HepG2 (cell line): Measurements from ENCODE around the gene XG. TPM values are rescaled to one million over a fixed set of nuclear protein-coding genes. Genes with fewer than 3 reads are reported as not detected.

ENCODE experiments used
- FOSL2 ChIP-seq: sonication (generic); formaldehyde crosslinking; IDR thresholded peaks from 2 replicates; pipeline ENCODE4 v1.4.0; 2020; ENCODE audit warnings: missing genetic modification reagents
- GFI1 ChIP-seq: sonication (generic); formaldehyde crosslinking; IDR thresholded peaks from 2 replicates; pipeline ENCODE4 v1.5.0; 2020; ENCODE audit warnings: missing genetic modification reagents, mild to moderate bottlenecking, borderline replicate concordance
- MAX ChIP-seq: IDR thresholded peaks from 2 replicates; pipeline ENCODE4 v1.6.1; 2012; ENCODE audit warnings: inconsistent platforms
- MEF2D ChIP-seq: sonication (generic); formaldehyde crosslinking; IDR thresholded peaks from 2 replicates; pipeline ENCODE4 v1.5.1; 2020; ENCODE audit warnings: mild to moderate bottlenecking, missing genetic modification reagents
- SAP130 ChIP-seq: IDR thresholded peaks from 2 replicates; pipeline ENCODE4 v1.6.1; 2016; ENCODE audit warnings: low read depth
- SOX6 ChIP-seq, 2 experiments: fragments of 450-650 bp in 1 of 2; sonication (generic) in 1 of 2; formaldehyde crosslinking in 1 of 2; IDR thresholded peaks; 2 replicates each; pipeline versions ENCODE4 v1.4.0 to v1.6.1; 2017 to 2020; ENCODE audit warnings: antibody characterized with exemption in 1 of 2, mild to moderate bottlenecking in 1 of 2, missing genetic modification reagents in 1 of 2
- SSRP1 ChIP-seq: IDR thresholded peaks from 2 replicates; pipeline ENCODE4 v1.6.1; 2016; ENCODE audit warnings: control low read depth
- ZNF138 ChIP-seq: sonication (generic); formaldehyde crosslinking; IDR thresholded peaks from 2 replicates; pipeline ENCODE4 v1.5.0; 2020; ENCODE audit warnings: mild to moderate bottlenecking, low read depth, missing genetic modification reagents
- ZNF687 ChIP-seq: sonication (generic); formaldehyde crosslinking; IDR thresholded peaks from 2 replicates; pipeline ENCODE4 v1.5.1; 2020; ENCODE audit warnings: mild to moderate bottlenecking, missing genetic modification reagents, moderate library complexity
- ZNF777 ChIP-seq: sonication (generic); formaldehyde crosslinking; IDR thresholded peaks from 2 replicates; pipeline ENCODE4 v1.4.0; 2020; ENCODE audit warnings: missing genetic modification reagents
- polyA plus RNA-seq, 8 experiments: library from polyadenylated mRNA; depleted of rRNA in 3 of 8; stranded (reverse) in 7 of 8; unstranded in 1 of 8; fragments of >200 nt; fragmentation: Illumina TruSeq in 4 of 8; extraction: Trizol in 4 of 8; gene quantifications; 2 replicates each; pipeline versions ENCODE4 v1.2.1 to v1.2.3, GENCODE V29; 2011 to 2016; ENCODE audit warnings: low read depth in 4 of 8, missing spikeins in 1 of 8, mixed read lengths in 1 of 8; ENCODE audit not compliant: insufficient read depth in 1 of 8
- total RNA-seq, 5 experiments: library from RNA; depleted of rRNA; stranded (reverse); fragments of >200 nt; fragmentation: Illumina TruSeq; extraction: Trizol; gene quantifications; 2 replicates each; pipeline ENCODE4 v1.2.3, GENCODE V29; 2016; ENCODE audit warnings: low read depth in 1 of 5
- TF ChIP-seq, protein P1 (sequence below): sonication (generic); formaldehyde crosslinking; IDR thresholded peaks from 2 replicates; pipeline ENCODE4 v1.5.1; 2020; ENCODE audit warnings: missing genetic modification reagents, mild to moderate bottlenecking, borderline replicate concordance
- TF ChIP-seq, protein P2 (sequence below): sonication (generic); formaldehyde crosslinking; IDR thresholded peaks from 2 replicates; pipeline ENCODE4 v1.8.1; 2023; ENCODE audit warnings: mild to moderate bottlenecking, inconsistent platforms, moderate library complexity, missing genetic modification reagents, borderline replicate concordance

The XG gene
- total and polyA plus RNA-seq, 2 of the 13 experiments (the other 11 are each of a cell fraction or from before 2014, with no cell fraction given) = not detected

GRCh38 chrX:2767631-2768455 is 16.0 kb downstream of the XG start (continued):
- TF ChIP-seq ZNF687 (peak; percentile 66), MAX (peak; percentile 68), SOX6 (IDR thresholded peaks at IDR 0.05) (no peak), SOX6 (CRISPR knock-in tag; IDR thresholded peaks at IDR 0.05) (0 out of 2 replicates have a peak, but pooled peaks have one; percentile 9), FOSL2 (CRISPR knock-in tag) (peak; percentile 73), GFI1 (CRISPR knock-in tag) (peak; percentile 67; the same call in 1 of the 2 replicates), SAP130 (CRISPR knock-in tag) (0 out of 2 replicates have a peak, but pooled peaks have one; percentile 20), SSRP1 (CRISPR knock-in tag) (no peak), ZNF138 (CRISPR knock-in tag) (no peak), ZNF777 (no peak), MEF2D (CRISPR knock-in tag) (no peak)
- TF ChIP-seq, protein P1, sequence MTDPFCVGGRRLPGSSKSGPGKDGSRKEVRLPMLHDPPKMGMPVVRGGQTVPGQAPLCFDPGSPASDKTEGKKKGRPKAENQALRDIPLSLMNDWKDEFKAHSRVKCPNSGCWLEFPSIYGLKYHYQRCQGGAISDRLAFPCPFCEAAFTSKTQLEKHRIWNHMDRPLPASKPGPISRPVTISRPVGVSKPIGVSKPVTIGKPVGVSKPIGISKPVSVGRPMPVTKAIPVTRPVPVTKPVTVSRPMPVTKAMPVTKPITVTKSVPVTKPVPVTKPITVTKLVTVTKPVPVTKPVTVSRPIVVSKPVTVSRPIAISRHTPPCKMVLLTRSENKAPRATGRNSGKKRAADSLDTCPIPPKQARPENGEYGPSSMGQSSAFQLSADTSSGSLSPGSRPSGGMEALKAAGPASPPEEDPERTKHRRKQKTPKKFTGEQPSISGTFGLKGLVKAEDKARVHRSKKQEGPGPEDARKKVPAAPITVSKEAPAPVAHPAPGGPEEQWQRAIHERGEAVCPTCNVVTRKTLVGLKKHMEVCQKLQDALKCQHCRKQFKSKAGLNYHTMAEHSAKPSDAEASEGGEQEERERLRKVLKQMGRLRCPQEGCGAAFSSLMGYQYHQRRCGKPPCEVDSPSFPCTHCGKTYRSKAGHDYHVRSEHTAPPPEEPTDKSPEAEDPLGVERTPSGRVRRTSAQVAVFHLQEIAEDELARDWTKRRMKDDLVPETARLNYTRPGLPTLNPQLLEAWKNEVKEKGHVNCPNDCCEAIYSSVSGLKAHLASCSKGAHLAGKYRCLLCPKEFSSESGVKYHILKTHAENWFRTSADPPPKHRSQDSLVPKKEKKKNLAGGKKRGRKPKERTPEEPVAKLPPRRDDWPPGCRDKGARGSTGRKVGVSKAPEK = no peak
- TF ChIP-seq, protein P2, sequence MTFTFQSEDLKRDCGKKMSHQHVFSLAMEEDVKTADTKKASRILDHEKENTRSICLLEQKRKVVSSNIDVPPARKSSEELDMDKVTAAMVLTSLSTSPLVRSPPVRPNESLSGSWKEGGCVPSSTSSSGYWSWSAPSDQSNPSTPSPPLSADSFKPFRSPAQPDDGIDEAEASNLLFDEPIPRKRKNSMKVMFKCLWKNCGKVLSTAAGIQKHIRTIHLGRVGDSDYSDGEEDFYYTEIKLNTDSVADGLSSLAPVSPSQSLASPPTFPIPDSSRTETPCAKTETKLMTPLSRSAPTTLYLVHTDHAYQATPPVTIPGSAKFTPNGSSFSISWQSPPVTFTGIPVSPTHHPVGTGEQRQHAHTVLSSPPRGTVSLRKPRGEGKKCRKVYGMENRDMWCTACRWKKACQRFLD (CRISPR knock-in tag) = no peak
- TF ChIP-seq, all 625 proteins: peak for 12
